Measurements from ENCODE around the gene AP5B1. TPM values are rescaled to one million over a fixed set of nuclear protein-coding genes. Genes with fewer than 3 reads are reported as not detected.
"Not testable (repeated sequence)": the region's sequence is repeated elsewhere in the genome, so short reads cannot be mapped to it uniquely, and the experiment has no call there.

Gene AP5B1
- total RNA-seq, 4 donors from 2014 or later, result 2.4 to 17.1 (median 5.7) TPM

- no peak overlapping the region for H3K4me3 ChIP-seq
- intact Hi-C loops (cut with DNase I; ENCODE audit: low total_unique reads), result no loop called here
- DNase-seq, result no peak
- no peaks in the 10 kb centered on the region for H3K36me3 ChIP-seq
- TF ChIP-seq, protein P1, sequence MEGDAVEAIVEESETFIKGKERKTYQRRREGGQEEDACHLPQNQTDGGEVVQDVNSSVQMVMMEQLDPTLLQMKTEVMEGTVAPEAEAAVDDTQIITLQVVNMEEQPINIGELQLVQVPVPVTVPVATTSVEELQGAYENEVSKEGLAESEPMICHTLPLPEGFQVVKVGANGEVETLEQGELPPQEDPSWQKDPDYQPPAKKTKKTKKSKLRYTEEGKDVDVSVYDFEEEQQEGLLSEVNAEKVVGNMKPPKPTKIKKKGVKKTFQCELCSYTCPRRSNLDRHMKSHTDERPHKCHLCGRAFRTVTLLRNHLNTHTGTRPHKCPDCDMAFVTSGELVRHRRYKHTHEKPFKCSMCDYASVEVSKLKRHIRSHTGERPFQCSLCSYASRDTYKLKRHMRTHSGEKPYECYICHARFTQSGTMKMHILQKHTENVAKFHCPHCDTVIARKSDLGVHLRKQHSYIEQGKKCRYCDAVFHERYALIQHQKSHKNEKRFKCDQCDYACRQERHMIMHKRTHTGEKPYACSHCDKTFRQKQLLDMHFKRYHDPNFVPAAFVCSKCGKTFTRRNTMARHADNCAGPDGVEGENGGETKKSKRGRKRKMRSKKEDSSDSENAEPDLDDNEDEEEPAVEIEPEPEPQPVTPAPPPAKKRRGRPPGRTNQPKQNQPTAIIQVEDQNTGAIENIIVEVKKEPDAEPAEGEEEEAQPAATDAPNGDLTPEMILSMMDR (IDR thresholded peaks at IDR 0.05), result no peak
- no peak for TF ChIP-seq POLR2A (IDR thresholded peaks at IDR 0.05)
- no peaks in the 10 kb centered on the region for H3K9me3 ChIP-seq
- no peaks in the 10 kb centered on the region for H3K27me3 ChIP-seq
- no peaks in the 10 kb centered on the region for H3K4me1 ChIP-seq
- no peak overlapping the region for H3K27ac ChIP-seq
These were observed 14.2 kb downstream of the AP5B1 start for GRCh38 chr11:65766535-65766934.

- no peak for DNase-seq
- TF ChIP-seq POLR2A (IDR thresholded peaks at IDR 0.05), result no peak
- H3K36me3 ChIP-seq, result peaks cover 0 to 2% of the 10 kb centered on the region in 2 donors
- H3K4me3 ChIP-seq, result no peak overlapping the region
- intact Hi-C loops (cut with DNase I; ENCODE audit: low total_unique reads), result no loop called here
- no peaks in the 10 kb centered on the region for H3K4me1 ChIP-seq
- no peak overlapping the region for H3K27ac ChIP-seq
- H3K27me3 ChIP-seq, result no peaks in the 10 kb centered on the region
- no peaks in the 10 kb centered on the region for H3K9me3 ChIP-seq
These were observed 16.3 kb downstream of the AP5B1 start for GRCh38 chr11:65764434-65764833.

GRCh38 chr11:65762816-65763215, 18.0 kb downstream of the AP5B1 start:
- intact Hi-C loops (cut with DNase I; ENCODE audit: low total_unique reads); H3K36me3 ChIP-seq; DNase-seq; H3K4me1 ChIP-seq; H3K27me3 ChIP-seq; H3K4me3 ChIP-seq; H3K9me3 ChIP-seq; H3K27ac ChIP-seq: not testable (repeated sequence)

DNA sequence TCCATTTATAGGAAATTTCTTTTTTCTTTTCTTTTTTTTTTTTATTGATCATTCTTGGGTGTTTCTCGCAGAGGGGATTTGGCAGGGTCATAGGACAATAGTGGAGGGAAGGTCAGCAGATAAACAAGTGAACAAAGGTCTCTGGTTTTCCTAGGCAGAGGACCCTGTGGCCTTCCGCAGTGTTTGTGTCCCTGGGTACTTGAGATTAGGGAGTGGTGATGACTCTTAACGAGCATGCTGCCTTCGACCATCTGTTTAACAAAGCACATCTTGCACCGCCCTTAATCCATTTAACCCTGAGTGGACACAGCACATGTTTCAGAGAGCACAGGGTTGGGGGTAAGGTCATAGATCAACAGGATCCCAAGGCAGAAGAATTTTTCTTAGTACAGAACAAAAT, 18.6 kb downstream of the AP5B1 start:
- H3K36me3 ChIP-seq; H3K9me3 ChIP-seq; H3K27me3 ChIP-seq; H3K4me1 ChIP-seq; DNase-seq; H3K4me3 ChIP-seq; intact Hi-C loops (cut with DNase I; ENCODE audit: low total_unique reads); H3K27ac ChIP-seq: not testable (repeated sequence)

- no peaks in the 10 kb centered on the region for H3K27me3 ChIP-seq
- DNase-seq, result no peak
- H3K9me3 ChIP-seq, result no peaks in the 10 kb centered on the region
- no peak overlapping the region for H3K4me3 ChIP-seq
- H3K36me3 ChIP-seq, result no peaks in the 10 kb centered on the region
- H3K27ac ChIP-seq, result no peak overlapping the region
- intact Hi-C loops (cut with DNase I; ENCODE audit: low total_unique reads), result no loop called here
- no peaks in the 10 kb centered on the region for H3K4me1 ChIP-seq
- no peak for TF ChIP-seq POLR2A (IDR thresholded peaks at IDR 0.05)
- TF ChIP-seq, protein P1 (IDR thresholded peaks at IDR 0.05), result no peak
These were observed 35.7 kb downstream of the AP5B1 start for GRCh38 chr11:65745049-65745448.

DNA sequence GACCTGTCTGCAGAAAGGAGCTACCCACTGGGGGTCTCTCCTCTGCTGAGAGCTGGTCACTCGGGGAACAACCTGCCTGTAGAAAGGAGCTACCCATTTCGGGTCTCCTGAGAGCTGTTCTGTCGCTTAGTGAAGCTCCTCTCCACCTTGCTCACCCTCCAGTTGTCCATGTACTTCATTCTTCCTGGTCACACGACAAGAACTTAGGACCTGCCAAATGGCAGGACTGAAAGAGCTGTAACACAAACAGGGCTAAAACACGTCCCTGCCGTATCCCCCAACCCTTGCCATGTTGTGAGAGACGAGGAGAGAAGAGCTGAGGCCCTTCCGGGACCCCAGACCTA, 36.1 kb downstream of the AP5B1 start:
- no peaks in the 10 kb centered on the region for H3K27me3 ChIP-seq
- H3K27ac ChIP-seq, result no peak overlapping the region
- H3K36me3 ChIP-seq, result no peaks in the 10 kb centered on the region
- TF ChIP-seq POLR2A (IDR thresholded peaks at IDR 0.05), result no peak
- TF ChIP-seq, protein P1 (IDR thresholded peaks at IDR 0.05), result no peak
- DNase-seq, result no peak
- no peak overlapping the region for H3K4me3 ChIP-seq
- no peaks in the 10 kb centered on the region for H3K9me3 ChIP-seq
- H3K4me1 ChIP-seq, result no peaks in the 10 kb centered on the region
- intact Hi-C loops (cut with DNase I; ENCODE audit: low total_unique reads), result no loop called here

DNA sequence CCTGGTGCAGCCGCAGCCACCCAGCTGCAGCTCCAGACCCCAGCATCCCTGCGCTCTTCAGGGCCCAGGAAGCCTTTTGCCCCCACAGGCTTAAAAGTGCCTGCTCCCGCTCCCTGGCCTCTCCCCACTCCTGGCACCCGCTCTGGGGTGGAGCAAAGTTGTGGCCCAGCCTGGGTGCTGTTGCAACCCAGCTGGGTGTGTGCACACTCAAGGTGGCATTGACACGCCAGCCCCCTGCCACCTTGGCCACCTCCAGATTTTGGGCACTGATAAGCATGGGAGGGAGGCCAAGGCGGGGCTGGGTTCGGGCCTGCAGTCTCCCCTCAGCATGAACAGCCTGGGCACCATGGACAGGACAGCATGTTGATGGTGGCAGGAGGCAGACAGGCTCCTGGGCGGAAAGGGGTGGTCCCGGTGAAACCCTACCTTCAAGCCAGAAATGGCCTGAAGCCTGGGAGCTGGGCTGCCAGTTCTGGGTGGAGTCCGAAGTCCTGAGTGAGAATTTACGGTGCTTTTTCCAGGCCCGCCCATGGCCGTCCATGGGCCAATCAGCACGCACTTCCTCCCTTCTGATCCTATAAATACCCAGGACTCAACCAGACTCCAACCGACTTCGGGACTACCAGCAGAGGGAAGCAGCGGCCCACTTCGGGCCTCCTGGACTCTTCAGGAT, 36.6 kb downstream of the AP5B1 start:
- TF ChIP-seq POLR2A (IDR thresholded peaks at IDR 0.05), result no peak
- TF ChIP-seq, protein P1 (IDR thresholded peaks at IDR 0.05), result peak in 2 of 4 experiments; percentile 2 to 7
- Histone ChIP-seq H3K9me3 (no peaks in the 10 kb centered on the region), H3K4me3 (no peak overlapping the region), H3K4me1 (no peaks in the 10 kb centered on the region), H3K27me3 (no peaks in the 10 kb centered on the region), H3K36me3 (no peaks in the 10 kb centered on the region), H3K27ac (no peak overlapping the region)
- intact Hi-C loops (cut with DNase I; ENCODE audit: low total_unique reads), result no loop called here
- no peak for DNase-seq
